Tibial nerve (tissue), 4 donors: ENCODE data around the gene KANSL3. TPM values are rescaled to one million over a fixed set of nuclear protein-coding genes. Genes with fewer than 3 reads are reported as not detected.

Source experiments
- DNase-seq, 2 donors: peaks; one replicate each; pipeline ENCODE4 v3.0.0-alpha.2; 2019; ENCODE audit warnings: low spot score in 2 of 2
- H3K27ac ChIP-seq, 4 donors: fragments of 200-600 bp; sonication (generic) in 3 of 4; one replicate each; pipeline ENCODE4 v1.5.1; 2017 to 2019; ENCODE audit warnings: mild to moderate bottlenecking in 1 of 4
- H3K27me3 ChIP-seq, 2 donors: fragments of 200-600 bp; sonication (generic) in 1 of 2; one replicate each; pipeline versions ENCODE4 v1.5.1 to v1.6.0; 2017 to 2019
- H3K36me3 ChIP-seq, 3 donors: fragments of 200-600 bp; sonication (generic); one replicate each; pipeline ENCODE4 v1.5.1; 2018 to 2019
- H3K4me1 ChIP-seq, 4 donors: fragments of 200-600 bp; sonication (generic) in 3 of 4; one replicate each; pipeline ENCODE4 v1.5.1; 2017 to 2019
- H3K4me3 ChIP-seq, 4 donors: fragments of 200-600 bp; sonication (generic) in 3 of 4; one replicate each; pipeline ENCODE4 v1.5.1; 2017 to 2019; ENCODE audit warnings: mild to moderate bottlenecking in 1 of 4, moderate library complexity in 1 of 4
- H3K9me3 ChIP-seq, 4 donors: fragments of 200-600 bp; sonication (generic) in 3 of 4; one replicate each; pipeline ENCODE4 v1.5.1; 2017 to 2019
- EP300 ChIP-seq, 2 donors: sonication (generic); formaldehyde crosslinking; IDR thresholded peaks; one replicate each; pipeline ENCODE4 v1.6.1; 2017; ENCODE audit warnings: antibody characterized with exemption in 2 of 2, mild to moderate bottlenecking in 1 of 2
- POLR2A ChIP-seq, 2 donors: fragments of 450-650 bp; IDR thresholded peaks; one replicate each; pipeline ENCODE4 v1.6.1; 2017; ENCODE audit warnings: antibody characterized with exemption in 2 of 2, mild to moderate bottlenecking in 2 of 2, moderate library complexity in 2 of 2
- WGBS, 2 donors: methylation state at CpG; one replicate each; pipeline ENCODE4 v1.1.5; 2018; 5-methylcytosine and 5-hydroxymethylcytosine counted together
- total RNA-seq, 4 donors: library from RNA; depleted of rRNA; stranded (reverse); fragments of >200 nt; gene quantifications; one replicate each; pipeline ENCODE4 v1.1.0, GENCODE V29; 2016
- TF ChIP-seq, protein P1 (sequence below), 5 experiments: fragments of 200-600 bp in 3 of 5; fragments of 450-650 bp in 2 of 5; sonication (generic) in 3 of 5; IDR thresholded peaks; one replicate each; pipeline ENCODE4 v1.5.1; 2016 to 2019; ENCODE audit warnings: antibody characterized with exemption in 5 of 5, mild to moderate bottlenecking in 3 of 5, moderate library complexity in 2 of 5

Gene KANSL3
- total RNA-seq, 4 donors from 2014 or later: 55.7 to 87.0 (median 59.2) TPM

GRCh38 chr2:96631804-96632435 is 6.2 kb downstream of the KANSL3 start:
- Histone ChIP-seq H3K9me3 (no peaks in the 10 kb centered on the region), H3K4me1 (peaks cover 0 to 75% (median 18%) of the 10 kb centered on the region in 4 donors), H3K36me3 (peaks cover 5 to 80% (median 8%) of the 10 kb centered on the region in 3 donors), H3K4me3 (no peak overlapping the region), H3K27me3 (no peaks in the 10 kb centered on the region), H3K27ac (no peak overlapping the region)
- TF ChIP-seq POLR2A (IDR thresholded peaks at IDR 0.05) (no peak), EP300 (IDR thresholded peaks at IDR 0.05) (no peak)
- TF ChIP-seq, protein P1, sequence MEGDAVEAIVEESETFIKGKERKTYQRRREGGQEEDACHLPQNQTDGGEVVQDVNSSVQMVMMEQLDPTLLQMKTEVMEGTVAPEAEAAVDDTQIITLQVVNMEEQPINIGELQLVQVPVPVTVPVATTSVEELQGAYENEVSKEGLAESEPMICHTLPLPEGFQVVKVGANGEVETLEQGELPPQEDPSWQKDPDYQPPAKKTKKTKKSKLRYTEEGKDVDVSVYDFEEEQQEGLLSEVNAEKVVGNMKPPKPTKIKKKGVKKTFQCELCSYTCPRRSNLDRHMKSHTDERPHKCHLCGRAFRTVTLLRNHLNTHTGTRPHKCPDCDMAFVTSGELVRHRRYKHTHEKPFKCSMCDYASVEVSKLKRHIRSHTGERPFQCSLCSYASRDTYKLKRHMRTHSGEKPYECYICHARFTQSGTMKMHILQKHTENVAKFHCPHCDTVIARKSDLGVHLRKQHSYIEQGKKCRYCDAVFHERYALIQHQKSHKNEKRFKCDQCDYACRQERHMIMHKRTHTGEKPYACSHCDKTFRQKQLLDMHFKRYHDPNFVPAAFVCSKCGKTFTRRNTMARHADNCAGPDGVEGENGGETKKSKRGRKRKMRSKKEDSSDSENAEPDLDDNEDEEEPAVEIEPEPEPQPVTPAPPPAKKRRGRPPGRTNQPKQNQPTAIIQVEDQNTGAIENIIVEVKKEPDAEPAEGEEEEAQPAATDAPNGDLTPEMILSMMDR (IDR thresholded peaks at IDR 0.05): no peak
- WGBS, 2 donors: 76 to 80% methylated on average over 4 of the region's 4 CpGs
- DNase-seq: no peak

- TF ChIP-seq, protein P1 (IDR thresholded peaks at IDR 0.05): no peak
- TF ChIP-seq EP300 (IDR thresholded peaks at IDR 0.05) (no peak), POLR2A (IDR thresholded peaks at IDR 0.05) (no peak)
- Histone ChIP-seq H3K27me3 (no peaks in the 10 kb centered on the region), H3K9me3 (no peaks in the 10 kb centered on the region), H3K27ac (peak overlapping the region in 2 of 4 donors; percentile 42 to 75), H3K4me3 (no peak overlapping the region), H3K4me1 (peaks cover 0 to 61% (median 8%) of the 10 kb centered on the region in 4 donors), H3K36me3 (peaks cover 5 to 44% (median 8%) of the 10 kb centered on the region in 3 donors)
- no peak for DNase-seq
- 21 to 28% methylated on average over 2 of the region's 2 CpGs for WGBS, 2 donors
Observed at GRCh38 chr2:96626553-96626942, 11.6 kb downstream of the KANSL3 start.

DNA sequence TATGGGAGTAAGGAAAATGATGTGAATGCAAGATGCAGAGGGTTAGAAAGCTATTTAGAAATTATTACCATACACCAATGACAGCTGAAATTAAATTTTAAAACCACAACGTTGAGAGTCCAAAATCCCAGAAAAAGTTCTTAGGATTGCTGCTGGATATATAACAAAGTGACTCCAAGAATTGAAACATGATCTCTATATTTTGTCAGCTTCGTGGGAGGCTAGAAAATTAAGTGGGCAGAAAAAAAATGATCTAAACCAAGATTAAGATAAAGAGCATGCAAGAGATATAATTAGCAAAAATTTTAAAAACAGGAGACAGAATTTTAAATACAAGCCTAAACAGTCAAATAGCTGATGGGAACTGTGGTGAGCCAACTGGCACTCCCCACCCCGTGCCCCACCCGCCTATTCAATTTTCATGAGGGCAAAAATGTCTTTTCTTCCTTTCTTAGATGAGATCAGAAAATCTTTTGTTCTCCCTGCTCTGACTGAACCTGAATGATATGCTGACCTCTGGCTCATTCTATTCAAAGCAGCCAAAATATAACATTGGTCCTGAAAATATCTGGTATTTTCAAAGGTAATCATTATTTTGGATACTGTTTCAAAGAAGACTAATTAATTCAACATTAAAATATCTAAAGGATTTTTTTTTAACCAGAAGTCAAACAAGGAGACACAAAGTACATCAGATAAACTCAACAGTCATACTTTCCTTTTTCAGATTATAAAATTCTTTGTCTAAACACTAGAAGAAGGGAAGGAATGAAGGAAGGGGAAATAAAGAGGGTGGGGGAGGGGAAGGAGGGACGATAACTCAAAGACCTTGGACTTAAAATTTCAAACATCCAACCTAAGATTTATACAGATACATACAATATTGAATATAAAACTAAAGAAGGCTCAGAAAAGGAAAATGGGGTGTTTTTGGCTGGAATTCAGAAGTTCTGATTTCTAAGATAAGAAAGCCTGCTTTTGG is 12.2 kb downstream of the KANSL3 start:
- peaks cover 2 to 38% (median 8%) of the 10 kb centered on the region in 3 donors for H3K36me3 ChIP-seq
- no peaks in the 10 kb centered on the region for H3K9me3 ChIP-seq
- no peak for DNase-seq
- H3K4me1 ChIP-seq: peaks cover 0 to 54% (median 8%) of the 10 kb centered on the region in 4 donors
- 20 to 21% methylated on average over 5 of the region's 5 CpGs for WGBS, 2 donors
- H3K27ac ChIP-seq: peak overlapping the region in 3 of 4 donors; percentile 1 to 75 (median 42)
- no peak overlapping the region for H3K4me3 ChIP-seq
- no peak for TF ChIP-seq POLR2A (IDR thresholded peaks at IDR 0.05)
- no peak for TF ChIP-seq EP300 (IDR thresholded peaks at IDR 0.05)
- TF ChIP-seq, protein P1 (IDR thresholded peaks at IDR 0.05): no peak
- no peaks in the 10 kb centered on the region for H3K27me3 ChIP-seq

DNA sequence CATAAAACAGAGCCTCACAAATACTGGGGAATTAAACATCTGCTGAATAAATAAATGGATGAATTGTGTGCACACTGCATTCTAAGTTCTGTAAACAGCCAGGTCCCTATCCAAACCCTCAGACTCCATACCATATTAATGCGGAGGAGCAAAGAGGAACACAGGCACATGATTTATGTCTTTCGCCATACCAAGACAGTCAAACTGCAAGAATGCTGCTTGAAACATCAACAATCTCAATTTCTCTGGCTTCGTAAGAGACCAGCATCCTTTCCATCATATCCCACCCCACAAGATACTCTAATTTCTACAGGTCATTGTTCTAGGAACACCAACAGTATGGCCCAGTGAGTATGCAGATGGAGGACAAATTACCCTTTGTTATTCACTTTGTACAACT is 15.0 kb downstream of the KANSL3 start:
- H3K4me1 ChIP-seq: peaks cover 0 to 62% (median 8%) of the 10 kb centered on the region in 4 donors
- H3K4me3 ChIP-seq: no peak overlapping the region
- TF ChIP-seq POLR2A (IDR thresholded peaks at IDR 0.05): no peak
- peak in 1 of 2 donors; percentile 21 for TF ChIP-seq EP300 (IDR thresholded peaks at IDR 0.05)
- H3K9me3 ChIP-seq: no peaks in the 10 kb centered on the region
- peak overlapping the region in 1 of 4 donors; percentile 3 for H3K27ac ChIP-seq
- no peaks in the 10 kb centered on the region for H3K27me3 ChIP-seq
- DNase-seq: no peak
- peaks cover 0 to 28% (median 0%) of the 10 kb centered on the region in 3 donors for H3K36me3 ChIP-seq
- WGBS, 2 donors: 81 to 86% methylated on average over 3 of the region's 3 CpGs

GRCh38 chr2:96622544-96622943 is 15.6 kb downstream of the KANSL3 start:
- TF ChIP-seq, protein P1 (IDR thresholded peaks at IDR 0.05): no peak
- TF ChIP-seq POLR2A (IDR thresholded peaks at IDR 0.05) (no peak), EP300 (IDR thresholded peaks at IDR 0.05) (no peak)
- peak overlapping the region in 1 of 4 donors; percentile 3 for H3K27ac ChIP-seq
- no peak for DNase-seq

More at GRCh38 chr2:96622544-96622943, 15.6 kb downstream of the KANSL3 start:
- peaks cover 0 to 62% (median 8%) of the 10 kb centered on the region in 4 donors for H3K4me1 ChIP-seq
- H3K36me3 ChIP-seq: peaks cover 0 to 25% (median 0%) of the 10 kb centered on the region in 3 donors
- 95 to 96% methylated on average over 3 of the region's 3 CpGs for WGBS, 2 donors
- no peak overlapping the region for H3K4me3 ChIP-seq
- no peaks in the 10 kb centered on the region for H3K27me3 ChIP-seq
- no peaks in the 10 kb centered on the region for H3K9me3 ChIP-seq
